Activated T-helper 2 cell treated with anti-CD3 and anti-CD28 coated beads, Interferon-gamma antibody, Interleukin-2, Interleukin-4, amounts not matched to agents 10 μg/mL and 5 μg/mL and 100 μg/mL, durations not matched to agents 14 hours and 24 hours and 36 hours (primary cell): Measurements from ENCODE around the gene CYP4V2. TPM values are rescaled to one million over a fixed set of nuclear protein-coding genes. Genes with fewer than 3 reads are reported as not detected.

Source experiments
- DNase-seq: peaks from one replicate; pipeline ENCODE4 v3.0.0; 2021; ENCODE audit warnings: low spot score
- H3K27ac Mint-ChIP-seq: one replicate; pipeline ENCODE4 v1.8.0; 2021; ENCODE audit warnings: mixed read lengths
- H3K27me3 Mint-ChIP-seq: one replicate; pipeline ENCODE4 v1.8.0; 2021; ENCODE audit warnings: low read depth, mixed read lengths
- H3K36me3 Mint-ChIP-seq: one replicate; pipeline ENCODE4 v1.8.0; 2021; ENCODE audit warnings: low read depth, mixed read lengths
- H3K4me1 Mint-ChIP-seq: one replicate; pipeline ENCODE4 v1.8.0; 2021; ENCODE audit warnings: low read depth, mixed read lengths
- H3K4me3 Mint-ChIP-seq: one replicate; pipeline ENCODE4 v1.8.0; 2021; ENCODE audit warnings: low read depth, mild to moderate bottlenecking, moderate library complexity, mixed read lengths
- H3K9me3 Mint-ChIP-seq: one replicate; pipeline ENCODE4 v1.8.0; 2021; ENCODE audit warnings: mixed read lengths
- intact Hi-C: fragments of 100-400 bp; cut with micrococcal nuclease; formaldehyde crosslinking; loops from one replicate; pipeline ENCODE4 v1.15.1; 2023
- total RNA-seq: library from RNA; stranded (reverse); gene quantifications from 2 replicates; pipeline ENCODE4 v1.2.3, GENCODE V29; 2022

The CYP4V2 gene
- 8.5 and 8.9 TPM in 2 replicates for total RNA-seq

DNA sequence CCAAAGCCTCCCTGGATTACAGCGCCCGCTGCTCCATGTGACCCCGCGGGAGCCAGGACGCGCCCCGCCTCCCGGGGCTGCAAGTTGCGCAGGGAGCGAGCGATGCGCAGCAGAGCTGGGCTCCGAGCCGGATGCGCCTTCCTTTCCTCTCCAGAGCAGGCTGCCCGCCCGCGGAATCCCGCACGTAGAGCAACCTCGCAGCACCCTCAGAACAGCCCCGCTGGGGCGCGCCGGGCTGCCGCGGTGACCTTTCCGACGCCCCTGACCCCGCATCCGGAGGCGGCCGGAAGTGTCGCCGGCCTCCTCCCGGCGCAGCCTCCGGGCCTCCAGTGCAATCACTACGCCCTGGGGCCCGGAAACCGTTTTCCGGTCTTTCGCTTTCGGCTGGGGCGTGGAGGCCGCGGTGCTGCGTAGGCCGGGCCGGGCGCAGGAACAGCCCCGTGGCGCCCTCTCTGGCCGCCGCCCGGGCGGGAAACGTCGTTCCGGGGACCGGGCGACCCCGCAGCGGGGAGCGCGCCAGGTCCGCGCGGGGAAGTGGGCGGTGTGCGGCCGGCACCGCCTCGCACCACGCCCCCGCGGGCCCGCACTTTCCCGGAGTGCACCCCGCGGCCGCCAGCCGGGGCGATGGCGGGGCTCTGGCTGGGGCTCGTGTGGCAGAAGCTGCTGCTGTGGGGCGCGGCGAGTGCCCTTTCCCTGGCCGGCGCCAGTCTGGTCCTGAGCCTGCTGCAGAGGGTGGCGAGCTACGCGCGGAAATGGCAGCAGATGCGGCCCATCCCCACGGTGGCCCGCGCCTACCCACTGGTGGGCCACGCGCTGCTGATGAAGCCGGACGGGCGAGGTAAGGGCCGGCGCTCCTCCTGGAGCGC is at the start of gene CYP4V2:
CYP4V2 (plus strand) TSS at position 368 of the 866 bp plus-strand sequence; CDS start at position 625, 257 bp downstream.
- Mint-ChIP-seq H3K4me3 (peak within 1 kb of the TSS; percentile 93), H3K27me3 (peaks cover 1% of the 10 kb centered on the region), H3K9me3 (no peaks in the 10 kb centered on the region), H3K27ac (peak within 1 kb of the TSS; percentile 91), H3K36me3 (peaks cover 11% of the 10 kb centered on the region), H3K4me1 (peaks cover 21% of the 10 kb centered on the region)
- intact Hi-C loops: loop anchor here (2.0 to 5.0 kb wide), 2 partner anchors 47 to 719 kb away; partner anchors contain the start of gene CCDC110
- peak; percentile 90 for DNase-seq

DNA sequence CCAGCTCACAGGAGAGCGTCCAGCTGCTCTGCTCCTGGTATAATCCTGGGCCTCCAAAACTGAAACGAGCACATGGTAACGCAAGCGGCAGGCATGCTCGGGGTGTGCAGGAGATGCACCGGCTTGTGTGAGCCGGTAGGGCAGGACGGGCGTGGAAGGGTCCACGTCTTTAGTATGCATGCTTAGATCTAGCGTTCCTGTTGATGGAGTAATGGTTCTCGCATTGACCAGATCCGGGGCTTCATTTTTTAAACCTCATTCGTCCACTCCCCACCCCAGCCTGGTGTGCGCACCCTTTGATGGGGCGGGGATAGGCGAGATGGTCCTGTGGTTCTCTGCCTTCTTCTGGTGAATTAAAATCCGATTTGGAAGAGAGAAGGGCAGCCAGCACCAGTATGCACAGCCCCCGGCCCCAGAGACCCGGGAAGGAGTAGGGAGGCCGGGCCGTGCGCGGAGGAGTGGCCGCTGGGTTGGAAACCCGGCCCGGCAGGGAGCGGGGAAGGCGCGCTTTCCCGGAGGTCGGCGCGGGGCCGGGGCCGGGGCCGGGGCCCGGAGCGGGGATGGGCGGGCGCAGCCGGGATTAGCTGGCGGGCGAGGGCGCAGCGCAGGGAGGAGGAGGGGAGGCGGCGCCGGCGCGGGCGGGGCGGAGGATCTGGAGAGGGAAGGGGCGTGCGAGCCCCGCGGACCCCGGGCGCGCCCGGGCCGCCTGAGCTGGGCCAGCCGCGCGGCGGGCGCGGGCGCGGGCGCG is 47.0 kb upstream of the CYP4V2 start:
- intact Hi-C loops: loop anchor here (2.0 kb wide), 1 partner anchor 46 kb away; the partner anchor contains the start of gene CYP4V2

DNA sequence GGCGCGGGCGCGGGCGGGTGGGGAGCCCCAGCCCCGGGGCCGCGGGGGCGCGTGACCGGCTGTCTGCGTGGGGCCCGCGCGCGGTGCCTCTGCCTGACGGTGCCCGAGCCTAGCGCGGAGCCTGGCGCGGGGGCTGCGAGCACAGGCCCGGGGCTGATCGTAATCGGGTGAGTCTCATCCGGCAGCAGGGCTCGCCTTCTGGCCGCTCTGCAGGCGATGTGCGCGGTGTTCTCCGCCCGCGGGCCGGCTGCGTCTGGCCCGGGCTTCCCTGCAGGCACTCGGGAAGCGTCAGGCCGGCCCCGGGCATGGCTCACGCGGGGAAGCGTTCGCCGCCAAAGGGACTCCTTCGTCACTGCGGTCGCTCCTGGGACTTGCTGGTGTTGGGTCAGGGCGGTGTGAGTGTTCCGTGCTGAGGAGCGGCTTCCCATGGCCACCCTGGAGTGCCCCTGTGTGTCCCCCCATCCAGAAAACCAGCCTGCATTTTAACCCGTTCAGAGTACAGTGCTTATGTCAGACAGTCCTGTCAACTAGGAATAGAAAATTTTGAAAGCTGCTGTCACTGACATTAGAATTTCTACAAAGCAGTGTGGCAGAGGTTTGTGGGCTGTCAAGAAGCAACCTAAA is 46.3 kb upstream of the CYP4V2 start:
- no peak for DNase-seq
- intact Hi-C loops: loop anchor here (2.0 kb wide), 1 partner anchor 46 kb away; the partner anchor contains the start of gene CYP4V2
- Mint-ChIP-seq H3K9me3 (no peaks in the 10 kb centered on the region), H3K4me1 (no peaks in the 10 kb centered on the region), H3K36me3 (no peaks in the 10 kb centered on the region), H3K27ac (no peak overlapping the region), H3K27me3 (peaks cover 46% of the 10 kb centered on the region), H3K4me3 (peak overlapping the region; percentile 66)

More for the DNA sequence above, 47.0 kb upstream of the CYP4V2 start:
- no peaks in the 10 kb centered on the region for H3K4me1 Mint-ChIP-seq
- no peak overlapping the region for H3K27ac Mint-ChIP-seq
- H3K27me3 Mint-ChIP-seq: peaks cover 46% of the 10 kb centered on the region
- H3K4me3 Mint-ChIP-seq: peak overlapping the region; percentile 72
- no peaks in the 10 kb centered on the region for H3K36me3 Mint-ChIP-seq
- H3K9me3 Mint-ChIP-seq: no peaks in the 10 kb centered on the region
- no peak for DNase-seq

DNA sequence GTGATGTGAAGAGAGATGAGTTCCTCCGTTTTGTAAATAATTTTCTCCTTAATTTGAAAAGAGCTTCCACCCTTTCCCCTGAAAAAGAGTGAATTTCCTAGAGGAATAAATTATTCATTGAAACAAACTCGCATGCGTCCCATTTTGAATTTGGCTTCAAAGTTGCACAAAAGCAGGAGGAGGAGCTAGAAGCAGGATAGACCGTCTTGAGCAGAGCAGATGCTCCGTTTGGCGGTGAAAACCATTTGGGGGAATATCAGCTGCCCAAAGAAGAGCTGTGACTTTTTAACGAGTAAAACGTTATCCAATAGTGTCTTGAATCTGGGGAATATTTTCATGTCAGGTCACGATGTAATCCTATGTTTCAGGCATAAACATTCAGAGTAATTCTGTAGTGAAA is 44.9 kb upstream of the CYP4V2 start:
- H3K36me3 Mint-ChIP-seq: no peaks in the 10 kb centered on the region
- peaks cover 43% of the 10 kb centered on the region for H3K27me3 Mint-ChIP-seq
- intact Hi-C loops: no loop called here
- H3K9me3 Mint-ChIP-seq: no peaks in the 10 kb centered on the region
- no peaks in the 10 kb centered on the region for H3K4me1 Mint-ChIP-seq
- no peak for DNase-seq
- no peak overlapping the region for H3K4me3 Mint-ChIP-seq
- H3K27ac Mint-ChIP-seq: no peak overlapping the region

DNA sequence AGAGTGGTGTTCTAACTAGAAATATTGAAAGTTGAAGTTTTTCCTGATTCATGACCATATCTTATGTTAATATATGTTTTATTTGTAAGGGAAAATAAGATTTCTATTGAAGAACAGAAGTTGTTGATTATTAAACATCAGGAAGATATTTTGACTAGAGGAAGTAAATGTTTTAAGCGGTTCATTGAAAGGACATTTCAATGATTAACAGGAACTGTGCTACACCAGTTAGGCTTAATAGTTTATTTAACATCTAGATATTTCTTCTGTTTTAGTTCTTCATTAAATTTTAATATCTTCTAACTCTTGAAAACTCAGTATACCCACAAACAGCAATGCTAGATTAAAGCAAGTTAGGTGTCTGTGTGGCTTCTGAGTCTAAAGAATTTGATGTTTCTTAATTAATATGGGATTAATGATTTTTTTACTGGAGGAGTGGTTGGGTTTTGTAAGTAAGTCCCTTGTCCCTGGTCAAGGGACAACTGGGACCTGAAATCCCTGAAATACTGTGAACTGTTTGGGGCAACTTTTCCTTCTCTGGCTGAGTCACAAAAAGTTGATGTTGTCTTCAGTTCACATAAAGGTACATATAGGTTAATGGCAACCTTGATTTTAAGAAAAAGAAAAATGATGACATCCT is 42.9 kb upstream of the CYP4V2 start:
- intact Hi-C loops: no loop called here
- Mint-ChIP-seq H3K9me3 (no peaks in the 10 kb centered on the region), H3K27me3 (peaks cover 33% of the 10 kb centered on the region), H3K27ac (no peak overlapping the region), H3K36me3 (no peaks in the 10 kb centered on the region), H3K4me3 (no peak overlapping the region), H3K4me1 (no peaks in the 10 kb centered on the region)
- DNase-seq: no peak

DNA sequence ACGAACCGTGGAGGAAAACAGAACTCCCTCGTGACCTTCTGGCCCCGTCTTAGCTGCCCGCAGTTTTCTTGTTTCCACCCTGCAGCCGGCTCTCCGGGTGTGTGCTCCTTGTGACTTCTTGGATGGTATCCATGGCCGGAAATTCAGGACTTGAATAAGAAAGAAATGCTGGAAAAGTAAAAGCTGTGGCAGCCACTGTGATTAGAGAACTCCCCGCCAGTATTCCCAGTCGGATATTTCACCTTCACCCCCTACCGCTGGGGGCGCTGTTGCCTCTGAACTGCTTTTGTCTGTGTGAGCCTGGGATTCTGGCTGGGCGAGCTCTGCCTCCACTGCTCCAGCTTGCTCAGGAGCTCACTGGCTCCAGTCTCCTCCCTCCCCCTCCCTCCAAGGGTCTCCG is 41.5 kb upstream of the CYP4V2 start:
- Mint-ChIP-seq H3K4me1 (no peaks in the 10 kb centered on the region), H3K9me3 (no peaks in the 10 kb centered on the region), H3K27ac (no peak overlapping the region), H3K27me3 (peaks cover 23% of the 10 kb centered on the region), H3K36me3 (no peaks in the 10 kb centered on the region), H3K4me3 (no peak overlapping the region)
- intact Hi-C loops: no loop called here
- DNase-seq: no peak

DNA sequence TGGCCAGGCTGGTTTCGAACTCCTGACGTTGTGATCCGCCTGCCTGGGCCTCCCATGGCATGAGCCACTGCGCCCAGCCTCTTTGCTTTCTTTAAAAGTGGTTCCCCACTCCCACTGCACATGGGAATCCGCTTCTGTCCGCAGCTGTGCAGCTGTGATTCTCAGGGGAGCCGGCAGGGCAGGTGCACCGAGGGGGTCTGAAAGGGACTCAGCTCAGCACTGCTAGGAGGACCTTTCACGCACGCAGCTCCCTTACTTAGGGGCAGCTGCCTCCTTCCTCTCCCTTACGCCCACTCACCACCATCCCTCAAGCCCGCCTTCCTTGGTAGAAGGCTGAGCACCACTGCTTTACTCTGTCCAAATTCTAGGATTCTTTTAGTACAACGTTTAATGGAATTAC is 40.4 kb upstream of the CYP4V2 start:
- intact Hi-C loops: no loop called here
- peaks cover 2% of the 10 kb centered on the region for H3K4me1 Mint-ChIP-seq
- peaks cover 18% of the 10 kb centered on the region for H3K27me3 Mint-ChIP-seq
- no peak overlapping the region for H3K4me3 Mint-ChIP-seq
- no peak for DNase-seq
- H3K9me3 Mint-ChIP-seq: no peaks in the 10 kb centered on the region
- no peak overlapping the region for H3K27ac Mint-ChIP-seq
- no peaks in the 10 kb centered on the region for H3K36me3 Mint-ChIP-seq

DNA sequence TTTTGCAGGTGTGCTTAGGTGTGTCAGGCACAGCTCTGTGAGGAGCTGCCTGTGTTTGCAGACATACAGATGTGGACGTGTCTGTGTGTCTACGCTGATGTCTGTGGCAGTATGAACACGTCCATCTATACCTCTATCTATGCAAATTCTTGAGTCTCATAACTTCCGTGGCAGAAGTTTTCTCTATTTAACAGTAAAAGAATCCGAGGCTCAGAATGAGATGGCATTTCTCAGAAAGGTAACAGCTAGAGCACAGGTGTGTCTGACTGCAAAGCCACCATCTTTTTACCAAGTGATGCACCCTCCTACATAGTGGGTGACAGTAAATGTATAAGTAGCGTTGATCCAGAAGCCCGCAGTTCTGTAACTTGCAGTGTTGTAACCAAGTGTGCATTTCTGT is 39.9 kb upstream of the CYP4V2 start:
- intact Hi-C loops: no loop called here

DNA sequence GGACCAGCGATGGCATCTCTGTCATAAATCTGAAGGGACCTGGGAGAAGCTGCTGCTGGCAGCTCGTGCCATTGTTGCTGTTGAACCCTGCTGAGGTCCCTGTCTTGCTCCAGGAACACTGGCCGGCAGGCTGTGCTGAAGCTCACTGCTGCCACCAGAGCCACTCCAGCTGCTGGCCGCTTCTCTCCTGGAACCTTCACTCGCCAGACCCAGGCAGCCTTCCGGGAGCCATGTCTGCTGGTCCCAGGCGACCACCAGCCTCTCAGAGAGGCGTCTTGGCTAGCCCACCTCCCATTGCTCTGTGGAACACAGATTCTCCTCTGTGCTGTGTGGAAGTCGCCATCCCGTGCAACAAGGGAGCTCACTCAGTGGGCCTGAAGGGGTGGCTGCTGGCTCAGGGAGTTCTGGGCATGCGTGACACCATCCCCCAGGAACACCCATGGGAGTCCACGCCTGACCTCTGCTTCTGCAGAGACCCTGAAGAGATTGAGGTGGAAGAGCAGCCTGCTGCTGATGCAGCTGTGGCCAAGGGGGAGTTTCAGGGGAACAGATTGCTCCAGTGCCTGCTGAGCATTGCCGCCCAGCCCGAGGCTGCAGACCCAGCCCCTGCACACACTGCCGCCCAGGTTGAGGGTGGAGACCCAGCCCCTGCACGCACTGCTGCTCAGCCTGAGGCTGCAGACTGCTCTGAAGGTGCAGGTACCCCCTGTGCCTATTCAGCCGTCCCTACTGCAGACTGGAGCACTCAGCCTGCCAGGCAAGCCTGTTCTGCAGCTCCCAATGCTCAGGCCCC is 33.1 kb upstream of the CYP4V2 start:
- Mint-ChIP-seq H3K27me3 (peaks cover 5% of the 10 kb centered on the region), H3K4me1 (peaks cover 7% of the 10 kb centered on the region), H3K27ac (no peak overlapping the region), H3K36me3 (no peaks in the 10 kb centered on the region), H3K9me3 (no peaks in the 10 kb centered on the region), H3K4me3 (no peak overlapping the region)
- no peak for DNase-seq
- intact Hi-C loops: no loop called here

More for the DNA sequence above, 39.9 kb upstream of the CYP4V2 start:
- Mint-ChIP-seq H3K27ac (no peak overlapping the region), H3K9me3 (no peaks in the 10 kb centered on the region), H3K27me3 (peaks cover 13% of the 10 kb centered on the region), H3K36me3 (no peaks in the 10 kb centered on the region), H3K4me3 (no peak overlapping the region), H3K4me1 (peaks cover 2% of the 10 kb centered on the region)
- no peak for DNase-seq

DNA sequence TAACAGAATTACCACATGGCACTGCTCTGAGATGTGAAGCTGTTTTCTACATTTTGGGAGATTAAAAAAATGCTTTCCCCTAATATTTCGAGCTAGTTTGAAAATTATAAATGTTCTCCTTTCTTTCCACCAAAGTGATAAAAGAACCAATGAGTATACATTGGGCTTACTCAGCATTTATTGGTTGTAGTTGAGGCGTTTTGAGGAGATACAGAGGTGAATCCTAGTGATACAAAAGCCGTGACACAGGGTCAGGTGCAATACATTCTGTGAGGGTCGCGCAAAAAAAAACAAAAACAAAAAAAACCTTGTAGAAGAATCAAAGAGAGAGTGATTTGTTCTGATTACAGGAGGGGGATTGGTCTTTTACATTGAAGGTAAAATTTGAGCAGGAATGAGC is 32.4 kb upstream of the CYP4V2 start:
- DNase-seq: no peak
- Mint-ChIP-seq H3K36me3 (no peaks in the 10 kb centered on the region), H3K9me3 (no peaks in the 10 kb centered on the region), H3K27me3 (peaks cover 5% of the 10 kb centered on the region), H3K27ac (no peak overlapping the region), H3K4me3 (no peak overlapping the region), H3K4me1 (peaks cover 7% of the 10 kb centered on the region)
- intact Hi-C loops: no loop called here

DNA sequence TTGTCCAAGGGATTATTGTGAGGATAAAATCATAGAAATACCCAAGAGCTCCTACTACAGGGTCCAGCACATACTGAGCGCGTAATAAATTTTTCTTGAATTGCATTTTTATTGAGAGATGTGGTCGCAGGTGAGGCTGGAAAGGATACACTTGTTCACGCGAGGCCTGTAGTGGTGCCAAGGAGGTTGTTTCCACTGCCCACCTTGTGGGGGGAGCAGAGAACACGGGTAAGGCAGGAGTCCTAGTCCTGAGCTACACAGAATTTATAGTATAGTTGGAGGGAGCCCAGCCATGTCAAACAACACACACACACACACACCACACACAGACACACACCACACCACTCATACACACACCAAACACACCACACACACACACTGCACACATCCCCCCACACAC is 31.8 kb upstream of the CYP4V2 start:
- H3K4me1 Mint-ChIP-seq: peaks cover 7% of the 10 kb centered on the region
- H3K9me3 Mint-ChIP-seq: no peaks in the 10 kb centered on the region
- intact Hi-C loops: no loop called here

DNA sequence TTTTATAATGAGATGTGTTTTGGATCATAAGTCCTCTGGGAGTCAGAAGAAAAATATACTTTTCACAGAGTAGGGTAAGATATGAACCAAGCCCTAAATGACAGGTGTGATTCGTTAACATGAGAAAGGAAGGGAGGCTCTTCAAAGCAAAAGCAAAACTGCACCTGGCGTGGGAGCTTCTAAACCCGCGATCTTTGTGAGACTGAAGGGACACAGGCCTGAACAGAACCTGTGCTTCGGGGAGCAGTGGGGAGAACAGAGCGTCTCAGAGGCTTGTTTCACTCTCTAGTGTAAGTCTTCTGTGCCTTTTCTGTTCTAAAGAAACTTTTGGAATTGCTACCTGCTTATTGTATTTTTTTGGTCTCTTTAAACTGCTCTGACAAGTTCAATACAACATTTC is 30.2 kb upstream of the CYP4V2 start:
- peak; percentile 26 for DNase-seq
- Mint-ChIP-seq H3K9me3 (no peaks in the 10 kb centered on the region), H3K27ac (no peak overlapping the region), H3K27me3 (peaks cover 2% of the 10 kb centered on the region), H3K36me3 (no peaks in the 10 kb centered on the region), H3K4me3 (peak overlapping the region; percentile 38), H3K4me1 (peaks cover 4% of the 10 kb centered on the region)
- intact Hi-C loops: no loop called here

More for the DNA sequence above, 31.8 kb upstream of the CYP4V2 start:
- H3K4me3 Mint-ChIP-seq: no peak overlapping the region
- H3K36me3 Mint-ChIP-seq: no peaks in the 10 kb centered on the region
- no peak overlapping the region for H3K27ac Mint-ChIP-seq
- no peak for DNase-seq
- H3K27me3 Mint-ChIP-seq: peaks cover 5% of the 10 kb centered on the region
